Activated T-helper 1 cell treated with anti-CD3 and anti-CD28 coated beads, Interleukin-12 subunit alpha, Interleukin-12 subunit beta, Interleukin-2, Interleukin-4 antibody, amounts not matched to agents 30 ng/mL and 10 ng/mL and 1 ng/mL, durations not matched to agents 14 hours and 24 hours and 36 hours (primary cell): Measurements from ENCODE around the gene CLCN7. TPM values are rescaled to one million over a fixed set of nuclear protein-coding genes. Genes with fewer than 3 reads are reported as not detected.

Experiments
- total RNA-seq: library from RNA; stranded (reverse); gene quantifications from 2 replicates; pipeline ENCODE4 v1.2.3, GENCODE V29; 2022

CLCN7 gene
- total RNA-seq, 1 donor from 2014 or later: 68.7 TPM

Other genes starting within 250 kb of the CLCN7 start
- gene TPSG1, start 249.8 kb downstream of the CLCN7 start, total RNA-seq: not detected in 2 replicates
- gene TPSB2, start 244.8 kb downstream of the CLCN7 start, total RNA-seq: not detected in 2 replicates
- gene TPSAB1, start 234.3 kb downstream of the CLCN7 start, total RNA-seq: not detected in 2 replicates
- gene TPSD1, start 219.0 kb downstream of the CLCN7 start, total RNA-seq: not detected in 2 replicates
- gene UBE2I, start 165.4 kb downstream of the CLCN7 start, total RNA-seq: 257 TPM in 2 replicates
- gene BAIAP3, start 141.4 kb downstream of the CLCN7 start, total RNA-seq: 0.07 and 0.18 TPM in 2 replicates
- 87.4 and 89.4 TPM in 2 replicates for gene TSR3, start 123.2 kb downstream of the CLCN7 start, total RNA-seq
- gene GNPTG, start 123.1 kb downstream of the CLCN7 start, total RNA-seq: 21.4 and 22.5 TPM in 2 replicates
- gene UNKL, start 60.3 kb downstream of the CLCN7 start, total RNA-seq: 42.7 and 46.1 TPM in 2 replicates
- 22.6 and 23.4 TPM in 2 replicates for gene UQCC4, start 54.3 kb downstream of the CLCN7 start, total RNA-seq
- not detected in 2 replicates for gene PERCC1, start 44.0 kb downstream of the CLCN7 start, total RNA-seq
- gene CCDC154, start 30.5 kb downstream of the CLCN7 start, total RNA-seq: 0.44 and 2.0 TPM in 2 replicates
- 0.20 TPM in 1 of 2 replicates, not detected in the other for gene PTX4, start 13.9 kb upstream of the CLCN7 start, total RNA-seq
- gene TELO2, start 18.3 kb upstream of the CLCN7 start, total RNA-seq: 94.1 and 95.3 TPM in 2 replicates
- gene TMEM204, start 58.6 kb upstream of the CLCN7 start, total RNA-seq: 22.8 and 23.7 TPM in 2 replicates
- 8.8 and 9.5 TPM in 2 replicates for gene IFT140, start 137.0 kb upstream of the CLCN7 start, total RNA-seq
- gene CRAMP1, start 137.3 kb upstream of the CLCN7 start, total RNA-seq: 38.6 and 38.7 TPM in 2 replicates
- 106 and 119 TPM in 2 replicates for gene JPT2, start 203.3 kb upstream of the CLCN7 start, total RNA-seq
- 84.4 and 84.6 TPM in 2 replicates for gene MAPK8IP3, start 231.2 kb upstream of the CLCN7 start, total RNA-seq